Activated CD4-positive, alpha-beta T cell treated with anti-CD3 and anti-CD28 coated beads, Interleukin-2, amount 50 U/mL, for 16 hours (primary cell): ENCODE results near the gene LRRTM4.
"Not testable (repeated sequence)": the region's sequence is repeated elsewhere in the genome, so short reads cannot be mapped to it uniquely, and the experiment has no call there.

Experiments
- DNase-seq: peaks from one replicate; pipeline ENCODE4 v3.0.0-alpha.2; 2020

The LRRTM4 gene

GRCh38 chr2:77309725-77310124 is 212.5 kb downstream of the LRRTM4 start:
- no peak for DNase-seq

- no peak for DNase-seq
Observed at GRCh38 chr2:77301441-77301840, 220.7 kb downstream of the LRRTM4 start.

DNA sequence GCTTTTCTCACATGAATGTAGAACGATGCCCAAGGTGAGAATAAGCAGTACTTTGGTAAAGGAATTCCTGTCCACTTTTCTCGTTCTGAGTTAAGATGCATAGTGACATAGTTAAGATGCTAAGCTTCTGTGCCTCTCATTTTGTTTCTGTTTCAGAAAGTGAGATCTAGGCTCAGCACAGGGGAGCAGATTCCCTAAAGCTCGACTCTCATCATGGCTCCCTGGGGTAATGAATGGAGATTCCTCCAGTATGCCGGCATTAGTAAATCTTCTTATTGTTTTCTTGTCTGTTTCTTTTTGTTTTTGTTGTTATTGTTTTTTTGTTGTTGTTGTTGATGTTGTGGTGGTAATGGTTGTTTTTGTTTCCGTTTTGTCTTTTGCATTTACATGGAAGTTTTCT is 225.4 kb downstream of the LRRTM4 start:
- DNase-seq = no peak

DNA sequence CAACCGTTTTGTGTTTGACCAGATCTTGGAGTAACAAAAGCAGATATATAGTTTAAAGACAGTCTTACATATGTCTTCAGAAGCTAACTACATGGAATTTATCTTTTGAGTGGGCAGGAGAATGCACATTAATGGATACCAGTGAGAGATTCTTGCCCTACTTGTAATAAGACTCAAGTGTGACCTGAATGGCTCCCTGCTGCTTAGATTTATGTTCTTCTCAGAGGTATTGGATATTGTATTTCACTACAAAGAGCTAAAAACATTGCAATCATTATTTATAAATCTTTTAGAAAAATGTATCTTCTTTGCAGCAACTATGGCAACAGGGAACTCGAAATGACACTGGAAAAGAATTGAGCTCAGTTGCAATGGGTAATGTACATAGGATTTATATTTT is 227.7 kb downstream of the LRRTM4 start:
- DNase-seq = no peak

DNA sequence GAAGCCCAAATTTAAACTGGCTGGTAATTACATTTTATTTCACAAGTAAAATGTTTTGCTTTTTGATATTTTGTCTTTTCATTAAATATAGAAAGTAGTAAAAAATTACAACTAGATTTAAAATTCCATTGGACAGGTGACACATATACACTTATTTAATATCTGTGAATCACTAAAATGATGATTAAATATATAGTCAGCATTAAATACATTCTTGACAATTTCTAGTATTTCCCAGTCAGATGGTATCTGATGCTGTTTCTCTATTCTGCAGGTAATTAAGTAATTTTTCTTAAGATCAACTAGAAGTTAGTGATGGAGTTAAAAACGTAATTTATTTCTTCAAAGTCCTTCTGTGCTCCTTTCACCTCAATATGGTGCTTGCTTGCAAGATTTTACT is 237.8 kb downstream of the LRRTM4 start:
- no peak for DNase-seq

DNA sequence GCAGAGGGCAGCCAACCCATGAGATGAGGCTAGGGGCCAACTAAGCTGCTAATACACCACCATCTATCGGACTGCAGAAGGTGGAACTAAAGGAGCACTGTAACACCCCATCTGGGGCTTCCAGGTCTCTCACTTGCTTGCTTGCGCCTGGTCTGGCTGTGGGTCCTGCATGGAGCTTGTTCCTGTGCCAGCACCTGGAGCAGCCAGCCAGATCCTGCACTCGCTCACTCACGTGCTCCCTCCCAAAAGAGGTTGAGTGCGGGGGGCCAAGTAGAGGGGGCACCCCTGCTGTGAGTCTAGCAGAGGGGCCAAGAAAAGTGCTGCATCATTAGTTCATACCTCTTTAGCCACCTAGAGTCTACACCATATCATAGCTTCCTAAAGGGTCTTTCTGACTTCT is 250.9 kb downstream of the LRRTM4 start:
- no peak for DNase-seq

- DNase-seq = no peak
Observed at GRCh38 chr2:77270433-77270832, 251.7 kb downstream of the LRRTM4 start.

DNA sequence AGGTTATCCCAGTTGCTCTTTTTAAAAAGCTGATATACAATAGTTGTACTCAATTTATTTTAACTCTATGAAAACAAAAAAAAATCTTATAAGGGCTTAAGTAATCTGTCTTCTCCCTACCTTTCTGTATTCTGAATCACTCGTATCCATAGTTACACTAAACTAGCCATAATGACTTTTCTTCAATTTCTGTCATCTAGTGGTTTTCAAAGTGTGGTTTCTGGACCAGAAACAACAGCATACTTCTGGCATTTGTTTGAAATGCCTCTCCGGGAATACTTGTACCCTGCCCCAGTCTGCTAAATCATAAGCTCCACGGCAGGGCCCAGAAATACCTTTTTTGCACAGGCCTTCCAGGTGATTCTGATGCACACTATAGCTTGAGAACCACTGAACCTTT is 253.6 kb downstream of the LRRTM4 start:
- DNase-seq = no peak

DNA sequence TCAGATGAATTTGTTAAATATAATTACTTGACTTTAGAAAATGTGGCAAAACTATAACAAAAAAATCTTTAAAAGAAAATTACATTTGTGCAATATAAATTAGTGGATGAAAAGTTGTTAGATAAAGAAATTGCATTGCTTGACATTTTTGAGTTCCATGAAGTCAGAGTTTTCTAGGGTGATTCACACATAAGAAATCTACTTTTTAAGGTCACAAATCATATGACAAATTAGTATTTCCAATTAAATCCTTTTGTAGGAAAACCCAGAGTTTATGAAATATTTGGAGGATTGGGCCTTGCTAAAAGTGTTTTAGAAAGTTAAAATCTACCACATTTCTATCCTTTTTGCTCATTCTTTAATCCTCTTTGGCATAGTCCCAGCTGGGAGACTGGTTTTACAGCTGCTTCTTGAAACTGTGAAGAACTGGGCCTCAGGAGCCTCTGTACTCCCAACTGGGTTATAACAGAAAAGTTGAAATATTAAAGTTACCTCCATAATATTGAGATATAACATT is 289.2 kb downstream of the LRRTM4 start:
- no peak for DNase-seq

GRCh38 chr2:77228391-77228790 is 293.8 kb downstream of the LRRTM4 start:
- DNase-seq = no peak

DNA sequence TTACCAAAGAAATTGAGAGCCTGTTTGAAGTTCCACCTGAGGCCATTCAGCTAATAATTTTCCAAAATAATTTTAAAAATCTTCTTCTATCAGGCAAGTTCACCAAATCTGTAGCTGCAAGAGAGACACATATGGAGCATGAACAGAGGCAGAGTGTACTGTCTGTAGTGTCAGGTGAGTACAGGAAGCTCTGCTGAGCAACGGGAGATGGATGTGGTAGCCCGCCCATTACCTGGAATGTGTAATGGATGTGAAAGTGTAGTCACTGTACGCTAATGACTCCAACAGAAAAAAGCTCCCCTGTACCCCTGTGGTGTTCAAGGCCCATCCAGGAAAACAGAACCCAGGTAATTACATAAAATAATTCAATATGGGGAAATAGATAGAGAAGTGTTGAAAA is 311.5 kb downstream of the LRRTM4 start:
- DNase-seq = no peak

DNA sequence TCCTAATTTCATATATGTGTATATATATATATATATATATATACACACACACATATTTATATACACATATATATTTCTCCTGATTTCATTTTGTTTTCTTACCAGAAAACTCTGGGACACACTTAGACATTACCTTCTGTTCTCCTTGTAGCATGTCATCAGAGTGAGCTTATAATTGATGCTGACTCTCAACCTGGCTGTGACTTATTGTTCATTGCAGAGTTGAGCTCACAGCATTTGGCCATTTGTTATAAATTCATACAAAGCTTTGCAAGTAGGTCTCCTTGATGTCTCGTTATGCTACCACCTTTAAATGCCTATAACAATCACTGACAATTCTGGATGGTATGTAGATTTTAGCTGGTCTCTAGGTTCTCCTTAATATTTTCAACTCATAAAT is 314.8 kb downstream of the LRRTM4 start:
- no peak for DNase-seq

- no peak for DNase-seq
Observed at GRCh38 chr2:77201755-77202154, 320.4 kb downstream of the LRRTM4 start.

DNA sequence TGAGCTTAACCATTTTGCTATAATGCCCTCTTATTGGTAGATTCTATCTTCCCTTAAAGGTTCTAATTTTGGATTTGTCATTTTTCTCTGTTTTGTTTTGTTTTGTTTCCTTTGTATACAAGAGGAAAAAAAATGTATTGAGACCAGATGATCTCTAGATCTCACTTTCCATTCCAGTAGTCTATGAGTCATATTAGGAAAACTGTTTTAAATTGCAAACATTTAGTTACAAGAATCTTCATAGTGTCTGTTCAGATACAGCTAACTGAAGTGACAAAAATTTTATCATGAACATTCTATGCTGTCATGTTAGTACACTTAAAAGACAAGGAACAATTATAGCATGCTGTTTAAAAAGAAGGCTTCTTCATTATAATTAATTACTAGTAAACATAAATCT is 322.8 kb downstream of the LRRTM4 start:
- no peak for DNase-seq

DNA sequence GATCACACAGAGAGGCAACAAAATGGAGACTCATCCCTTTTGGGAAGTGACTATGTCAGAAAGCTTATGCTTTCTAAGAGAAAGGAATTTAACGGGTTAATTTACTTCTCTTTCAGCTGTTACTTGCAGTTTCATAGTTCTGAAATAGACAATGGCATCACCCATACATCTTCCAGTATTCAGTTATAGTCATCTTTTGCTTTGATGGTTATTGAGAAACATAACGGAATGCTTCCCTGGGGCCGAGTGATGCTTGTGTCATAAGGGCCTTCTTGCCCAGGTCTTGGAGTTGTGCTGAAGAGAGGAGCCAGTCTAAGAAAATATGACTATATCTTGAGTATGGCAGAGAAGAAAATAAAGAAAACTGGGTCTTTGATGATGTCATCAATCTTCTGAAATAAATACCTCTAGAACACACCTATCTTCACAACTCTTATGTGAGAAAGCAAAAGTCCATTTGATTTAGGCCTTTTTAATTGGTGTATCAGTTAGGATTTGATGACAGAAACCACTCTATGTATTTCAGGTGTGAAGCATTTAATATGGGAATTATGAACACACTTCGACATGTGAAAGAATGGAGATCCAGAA is 328.2 kb downstream of the LRRTM4 start:
- DNase-seq = no peak

- DNase-seq = no peak
Observed at GRCh38 chr2:77192811-77193289, 329.3 kb downstream of the LRRTM4 start.

GRCh38 chr2:77191665-77192064 is 330.5 kb downstream of the LRRTM4 start:
- DNase-seq = no peak

GRCh38 chr2:77190721-77191346 is 331.3 kb downstream of the LRRTM4 start:
- no peak for DNase-seq

- DNase-seq = no peak
Observed at GRCh38 chr2:77185052-77185451, 337.1 kb downstream of the LRRTM4 start.

GRCh38 chr2:77179297-77179696 is 342.9 kb downstream of the LRRTM4 start:
- no peak for DNase-seq

- DNase-seq = not testable (repeated sequence)
Observed at GRCh38 chr2:77175266-77175780, 346.9 kb downstream of the LRRTM4 start.

GRCh38 chr2:77169426-77169825 is 352.8 kb downstream of the LRRTM4 start:
- no peak for DNase-seq

DNA sequence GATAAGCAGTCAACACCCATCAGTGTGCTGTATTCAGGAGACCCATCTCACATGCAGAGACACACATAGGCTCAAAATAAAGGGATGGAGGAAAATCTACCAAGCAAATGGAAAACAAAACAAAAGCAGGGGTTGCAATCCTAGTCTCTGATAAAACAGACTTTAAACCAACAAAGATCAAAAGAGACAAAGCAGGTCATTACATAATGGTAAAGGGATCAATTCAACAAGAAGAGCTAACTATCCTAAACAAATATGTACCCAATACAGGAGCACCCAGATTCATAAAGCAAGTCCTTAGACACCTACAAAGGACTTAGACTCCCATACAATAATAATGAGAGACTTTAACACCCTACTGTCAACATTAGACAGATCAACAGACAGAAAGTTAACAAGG is 358.2 kb downstream of the LRRTM4 start:
- DNase-seq = not testable (repeated sequence)

- DNase-seq = no peak
Observed at GRCh38 chr2:77161009-77161408, 361.2 kb downstream of the LRRTM4 start.

GRCh38 chr2:77156599-77156998 is 365.6 kb downstream of the LRRTM4 start:
- no peak for DNase-seq
